Cardiac fibroblast (primary cell): ENCODE data around the gene KRTAP4-12.
"Not testable (repeated sequence)": the region's sequence is repeated elsewhere in the genome, so short reads cannot be mapped to it uniquely, and the experiment has no call there.

Source experiments
- DNase-seq, 2 donors: peaks; one replicate each; pipeline versions ENCODE4 v3.0.0 to v3.0.0-alpha.2; 2010; ENCODE audit warnings: low read depth in 2 of 2
- H3K4me3 ChIP-seq, 2 donors: replicated peaks in 1 of 2; 1 replicate in 1 of 2; 2 replicates in 1 of 2; pipeline ENCODE4 v1.5.1; 2011; ENCODE audit warnings: low read depth in 2 of 2, low read length in 2 of 2, mild to moderate bottlenecking in 2 of 2, moderate library complexity in 1 of 2
- CTCF ChIP-seq: IDR thresholded peaks from one replicate; pipeline ENCODE4 v1.5.1; 2011; ENCODE audit warnings: low read depth, mild to moderate bottlenecking, low read length, inconsistent platforms

Gene KRTAP4-12

DNA sequence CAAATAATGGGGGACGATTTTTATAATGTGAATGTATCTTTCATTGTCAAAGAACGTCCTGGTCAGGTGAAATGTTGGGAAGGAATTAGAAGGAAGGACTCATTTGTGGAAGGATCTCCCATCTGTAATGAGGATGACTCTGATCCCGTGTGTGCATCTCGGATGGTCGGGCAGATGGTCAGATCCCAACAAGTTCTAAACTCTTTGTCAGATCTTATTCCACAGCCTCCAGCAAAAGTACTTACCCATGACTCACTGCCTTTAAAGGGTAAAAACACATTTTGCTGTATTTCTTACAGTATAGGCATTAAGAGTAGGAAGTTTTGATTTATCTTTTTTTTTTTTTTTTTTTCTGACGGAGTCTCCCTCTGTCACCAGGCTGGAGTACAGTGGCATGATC is 25.5 kb downstream of the KRTAP4-12 start:
- no peak for TF ChIP-seq CTCF
- no peak for DNase-seq
- H3K4me3 ChIP-seq, result no peak overlapping the region

GRCh38 chr17:41098042-41098441 is 25.9 kb downstream of the KRTAP4-12 start, which contains the start of gene KRTAP4-8:
Gene KRTAP4-8 (minus strand): TSS chr17:41098142. CDS start chr17:41098084, 58 bp downstream.
- TF ChIP-seq CTCF, result no peak
- no peak for DNase-seq
- no peak within 1 kb of the TSS for H3K4me3 ChIP-seq

- no peak for TF ChIP-seq CTCF
- no peak for DNase-seq
- no peak overlapping the region for H3K4me3 ChIP-seq
Observed at GRCh38 chr17:41096055-41096454, 27.9 kb downstream of the KRTAP4-12 start.

- DNase-seq, H3K4me3 ChIP-seq: not testable (repeated sequence)
Observed at GRCh38 chr17:41088760-41089352, 35.1 kb downstream of the KRTAP4-12 start.

- H3K4me3 ChIP-seq, DNase-seq: not testable (repeated sequence)
Observed at GRCh38 chr17:41084100-41084856, 39.7 kb downstream of the KRTAP4-12 start, which contains the start of gene KRTAP4-7. Gene KRTAP4-7 (plus strand): TSS chr17:41084150. CDS start chr17:41084207, 57 bp downstream.

DNA sequence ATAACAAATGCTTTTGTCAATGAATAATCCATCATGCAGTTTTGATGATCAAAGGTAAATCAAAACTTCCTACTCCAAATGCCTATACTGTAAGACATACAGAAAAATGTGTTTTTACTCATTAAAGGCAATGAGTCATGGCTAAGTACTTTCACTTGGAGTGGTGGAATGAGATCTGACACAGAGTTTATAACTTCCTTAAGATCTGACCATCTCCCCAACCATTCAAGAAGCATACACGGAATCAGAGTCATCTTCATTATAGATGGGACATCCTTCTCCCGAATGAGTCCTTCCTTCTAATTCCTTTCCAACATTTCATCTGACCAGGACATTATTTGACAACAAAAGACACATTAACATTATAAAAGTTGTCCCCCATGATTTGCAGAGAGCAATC is 40.6 kb downstream of the KRTAP4-12 start:
- not testable (repeated sequence) for H3K4me3 ChIP-seq, DNase-seq

DNA sequence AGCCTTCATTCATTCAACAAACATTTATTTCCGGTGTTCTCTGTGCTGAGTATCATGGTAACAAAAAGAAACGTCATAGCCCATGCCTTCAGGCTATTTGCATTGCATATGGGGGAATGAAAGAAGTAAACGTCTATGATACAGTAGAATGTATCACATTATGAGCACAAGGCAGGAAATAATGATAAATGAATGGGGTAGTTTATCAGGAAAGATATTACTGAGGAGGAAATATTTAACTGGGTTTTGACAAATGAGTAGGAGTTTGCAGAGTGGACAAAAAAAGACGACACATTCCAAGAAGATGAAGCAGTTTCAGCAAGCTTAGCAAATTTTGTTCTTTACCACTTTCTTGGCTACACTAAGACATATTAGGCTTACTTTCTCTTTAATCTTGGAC is 41.4 kb downstream of the KRTAP4-12 start:
- TF ChIP-seq CTCF, result no peak
- no peak for DNase-seq
- no peak overlapping the region for H3K4me3 ChIP-seq

DNA sequence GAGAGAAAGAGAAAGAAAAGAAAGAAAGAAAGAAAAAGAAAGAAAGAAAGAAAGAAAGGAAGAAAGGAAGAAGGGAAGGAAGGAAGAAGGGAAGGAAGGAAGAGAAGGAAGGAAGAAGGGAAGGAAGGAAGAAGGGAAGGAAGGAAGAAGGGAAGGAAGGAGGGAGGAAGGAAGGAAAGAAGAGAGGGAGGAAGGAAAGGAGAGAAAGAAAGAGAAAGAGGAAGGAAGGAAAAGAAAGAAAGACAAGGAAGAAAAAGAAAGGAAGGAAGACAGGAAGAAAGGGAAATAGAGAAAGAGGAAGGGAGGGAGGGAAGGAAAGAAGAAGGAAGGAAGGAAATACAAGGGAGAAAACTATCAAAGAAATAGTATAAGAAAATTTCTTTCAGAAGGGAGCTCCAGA is 47.2 kb downstream of the KRTAP4-12 start:
- H3K4me3 ChIP-seq, result no peak overlapping the region
- no peak for TF ChIP-seq CTCF
- DNase-seq, result no peak
